Testis (tissue), 2 donors: ENCODE data around the gene SEMA3B.

Experiments used
- CTCF ChIP-seq, 3 experiments: fragments of 450-650 bp in 2 of 3; fragments of 200-600 bp in 1 of 3; sonication (generic) in 1 of 3; IDR thresholded peaks; one replicate each; pipeline ENCODE4 v1.5.1; 2016 to 2019; ENCODE audit warnings: antibody characterized with exemption in 3 of 3, mild to moderate bottlenecking in 2 of 3, moderate library complexity in 1 of 3
- POLR2A ChIP-seq: fragments of 450-650 bp; IDR thresholded peaks from one replicate; pipeline ENCODE4 v1.6.1; 2017; ENCODE audit warnings: antibody characterized with exemption, mild to moderate bottlenecking, moderate library complexity

GRCh38 chr3:50289130-50289529, 20.2 kb downstream of the SEMA3B start:
- no peak for TF ChIP-seq CTCF (IDR thresholded peaks at IDR 0.05)
- no peak for TF ChIP-seq POLR2A
